Endodermal cell (in vitro differentiated cells): ENCODE measurements around the gene WNT10A. TPM values are rescaled to one million over a fixed set of nuclear protein-coding genes. Genes with fewer than 3 reads are reported as not detected.

Source experiments
- DNase-seq: peaks from one replicate; pipeline ENCODE4 v3.0.0-alpha.2; 2017
- H3K27ac ChIP-seq: 2 replicates; pipeline ENCODE4 v1.5.1; 2013; ENCODE audit warnings: mild to moderate bottlenecking, low read depth, low read length, moderate library complexity
- H3K27me3 ChIP-seq: 2 replicates; pipeline ENCODE4 v1.6.1; 2013; ENCODE audit warnings: mild to moderate bottlenecking, low read length, moderate library complexity; ENCODE audit not compliant: insufficient read depth, control insufficient read depth, poor library complexity, severe bottlenecking
- H3K36me3 ChIP-seq: 2 replicates; pipeline ENCODE4 v1.7.0; 2013; ENCODE audit warnings: mild to moderate bottlenecking, low read length, moderate library complexity; ENCODE audit not compliant: control insufficient read depth, insufficient read depth
- H3K4me1 ChIP-seq: one replicate; pipeline ENCODE4 v1.7.0; 2013; ENCODE audit warnings: low read length; ENCODE audit not compliant: control insufficient read depth, insufficient read depth
- H3K4me3 ChIP-seq: 2 replicates; pipeline ENCODE4 v1.5.1; 2013; ENCODE audit warnings: mild to moderate bottlenecking, low read length, moderate library complexity
- H3K9ac ChIP-seq: 2 replicates; pipeline ENCODE4 v1.6.1; 2013; ENCODE audit warnings: mild to moderate bottlenecking, low read length, moderate library complexity; ENCODE audit not compliant: poor library complexity, severe bottlenecking; ENCODE audit errors: extremely low read depth
- H3K9me3 ChIP-seq: 2 replicates; pipeline ENCODE4 v1.6.1; 2013; ENCODE audit warnings: mild to moderate bottlenecking, low read length, moderate library complexity; ENCODE audit not compliant: control insufficient read depth
- H3K27ac Mint-ChIP-seq: 2 replicates; pipeline ENCODE4 v1.8.0; 2020; ENCODE audit warnings: mixed read lengths
- H3K27me3 Mint-ChIP-seq: 2 replicates; pipeline ENCODE4 v1.8.0; 2021; ENCODE audit warnings: mild to moderate bottlenecking, mixed read lengths; ENCODE audit not compliant: insufficient read depth
- H3K36me3 Mint-ChIP-seq: 2 replicates; pipeline ENCODE4 v1.8.0; 2020; ENCODE audit warnings: low read depth, mixed read lengths
- H3K4me1 Mint-ChIP-seq: 2 replicates; pipeline ENCODE4 v1.8.0; 2020; ENCODE audit warnings: mixed read lengths
- H3K4me3 Mint-ChIP-seq: 2 replicates; pipeline ENCODE4 v1.8.0; 2020; ENCODE audit warnings: mild to moderate bottlenecking, moderate library complexity, mixed read lengths
- H3K9me3 Mint-ChIP-seq: 2 replicates; pipeline ENCODE4 v1.8.0; 2020; ENCODE audit warnings: mild to moderate bottlenecking, mixed read lengths
- CTCF ChIP-seq: fragments of 200-600 bp; sonication (generic); conservative IDR thresholded peaks from 2 replicates; pipeline ENCODE4 v1.5.0; 2021; ENCODE audit warnings: antibody characterized with exemption, mild to moderate bottlenecking
- WGBS, 2 experiments: methylation state at CpG; one replicate each; pipeline versions ENCODE4 v1.1.5 to v1.1.7; 2013; ENCODE audit warnings: missing lambda C conversion rate in 2 of 2, mixed read lengths in 1 of 2; ENCODE audit not compliant: insufficient coverage in 1 of 2, insufficient read length in 1 of 2; 5-methylcytosine and 5-hydroxymethylcytosine counted together
- total RNA-seq, 2 donors: library from RNA; stranded (reverse); fragmentation: NEBNext Ultra II Directional in 1 of 2; extraction: Animal tissue kit (Norgen Biotek cat#: 25700) in 1 of 2; gene quantifications; 2 replicates in 1 of 2; 3 replicates in 1 of 2; pipeline ENCODE4 v1.2.1, GENCODE V29; 2021

Gene WNT10A
- total RNA-seq, 2 donors from 2014 or later: not detected

DNA sequence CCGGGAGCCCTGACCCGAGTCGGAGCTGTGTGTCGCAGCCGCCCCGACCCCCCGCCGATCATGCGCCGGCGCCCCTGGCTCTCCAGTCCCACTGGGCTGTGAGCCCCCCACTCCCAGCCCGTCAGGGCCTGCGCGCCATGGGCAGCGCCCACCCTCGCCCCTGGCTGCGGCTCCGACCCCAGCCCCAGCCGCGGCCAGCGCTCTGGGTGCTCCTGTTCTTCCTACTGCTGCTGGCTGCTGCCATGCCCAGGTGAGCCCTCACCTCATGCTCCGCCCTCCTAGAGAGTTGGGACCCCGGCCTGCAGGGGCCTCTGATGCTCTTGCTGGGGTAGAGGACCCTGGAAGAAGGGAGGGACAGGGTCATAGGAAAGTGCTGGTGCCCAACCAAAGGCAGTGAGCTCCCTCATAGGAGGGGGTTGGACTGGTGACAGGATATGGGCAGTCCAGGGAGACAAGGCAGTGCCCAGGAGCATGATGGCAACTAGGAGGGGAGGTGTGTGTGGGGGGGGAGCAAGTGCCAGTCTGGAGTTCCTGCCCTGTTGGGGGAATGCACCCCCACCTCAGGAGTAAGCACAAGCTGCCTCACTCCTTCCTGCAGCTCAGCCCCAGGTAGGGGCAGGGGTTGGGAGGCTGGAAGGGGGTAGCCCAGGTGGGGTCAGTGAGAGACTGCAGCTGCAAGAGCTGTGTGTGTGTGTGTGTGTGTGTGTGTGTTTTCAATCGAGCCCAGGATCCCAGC, 375 bp downstream of the WNT10A start:
- Histone ChIP-seq H3K9me3 (peaks cover 5% of the 10 kb centered on the region), H3K36me3 (no peaks in the 10 kb centered on the region), H3K4me1 (no peaks in the 10 kb centered on the region), H3K27me3 (peaks cover 96% of the 10 kb centered on the region), H3K27ac (no peak overlapping the region), H3K4me3 (no peak overlapping the region), H3K9ac (no peak overlapping the region)
- Mint-ChIP-seq H3K4me1 (peaks cover 6% of the 10 kb centered on the region), H3K4me3 (no peak overlapping the region), H3K27ac (no peak overlapping the region), H3K36me3 (no peaks in the 10 kb centered on the region), H3K9me3 (peaks cover 3% of the 10 kb centered on the region), H3K27me3 (peaks cover 98% of the 10 kb centered on the region)
- WGBS, 2 experiments: 18 to 33% methylated on average over 1 to 24 of the region's 24 CpGs
- peak; percentile 59 for DNase-seq
- TF ChIP-seq CTCF: no peak

- peaks cover 6% of the 10 kb centered on the region for H3K4me1 Mint-ChIP-seq
- TF ChIP-seq CTCF: no peak
- H3K27me3 Mint-ChIP-seq: peaks cover 98% of the 10 kb centered on the region
- Histone ChIP-seq H3K4me3 (no peak overlapping the region), H3K27me3 (peaks cover 97% of the 10 kb centered on the region), H3K27ac (no peak overlapping the region), H3K36me3 (no peaks in the 10 kb centered on the region), H3K9me3 (no peaks in the 10 kb centered on the region), H3K4me1 (no peaks in the 10 kb centered on the region), H3K9ac (no peak overlapping the region)
- no peaks in the 10 kb centered on the region for H3K9me3 Mint-ChIP-seq
- H3K27ac Mint-ChIP-seq: no peak overlapping the region
- no peak for DNase-seq
- WGBS, 2 experiments: 76 to 78% methylated on average over 8 to 13 of the region's 13 CpGs
- H3K4me3 Mint-ChIP-seq: no peak overlapping the region
- no peaks in the 10 kb centered on the region for H3K36me3 Mint-ChIP-seq
These were observed 1.2 kb downstream of the WNT10A start for GRCh38 chr2:218881744-218882460.

DNA sequence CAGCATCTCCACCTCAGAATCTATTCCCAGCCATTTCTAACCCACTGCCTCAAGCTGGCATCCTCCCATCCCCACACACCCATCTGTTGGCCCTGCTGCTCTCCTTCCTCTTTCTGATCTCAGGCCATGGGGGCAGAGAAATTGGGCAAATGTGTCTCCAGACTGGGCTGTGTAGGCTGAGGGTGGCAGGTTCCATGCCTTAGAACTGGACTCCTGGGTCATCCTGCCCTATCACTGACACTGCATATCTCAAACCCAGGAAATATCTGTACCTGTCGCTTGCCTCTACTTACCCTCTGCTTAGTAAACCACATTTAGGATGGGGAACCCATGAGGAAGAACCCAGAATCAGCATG, 1.8 kb downstream of the WNT10A start:
- 88% methylated on average over 1 of the region's 1 CpG; no CpG with 5 or more reads in 1 of the 2 experiments for WGBS, 2 experiments
- Mint-ChIP-seq H3K4me3 (no peak overlapping the region), H3K9me3 (no peaks in the 10 kb centered on the region), H3K4me1 (peaks cover 6% of the 10 kb centered on the region), H3K36me3 (no peaks in the 10 kb centered on the region), H3K27ac (no peak overlapping the region), H3K27me3 (peaks cover 98% of the 10 kb centered on the region)
- Histone ChIP-seq H3K27me3 (peaks cover 97% of the 10 kb centered on the region), H3K27ac (no peak overlapping the region), H3K4me1 (no peaks in the 10 kb centered on the region), H3K9me3 (no peaks in the 10 kb centered on the region), H3K4me3 (no peak overlapping the region), H3K9ac (no peak overlapping the region), H3K36me3 (no peaks in the 10 kb centered on the region)
- no peak for DNase-seq
- TF ChIP-seq CTCF: no peak
